Measurements from ENCODE around the gene ADIPOR2.

GRCh38 chr12:1794440-1795090 is 103.7 kb downstream of the ADIPOR2 start:
- TF ChIP-seq POLR2A (IDR thresholded peaks at IDR 0.05) (no peak), CTCF (IDR thresholded peaks at IDR 0.05) (no peak)
